SK-N-SH (cell line): ENCODE data around the gene PLB1. TPM values are rescaled to one million over a fixed set of nuclear protein-coding genes. Genes with fewer than 3 reads are reported as not detected.

Experiments
- CTCF ChIA-PET: fragments of 300-600, 350-600 bp; formaldehyde crosslinking; extraction: SDS; loops from one replicate; lab custom pipeline; 2021; lab: Yijun Ruan, JAX
- POLR2A ChIA-PET: fragments of 350-600 bp; sonication (Branson Sonifier 250); formaldehyde crosslinking; extraction: SDS; loops from one replicate; lab custom pipeline; 2020; ENCODE audit warnings: antibody characterized with exemption, inconsistent platforms; lab: Yijun Ruan, JAX
- DNase-seq: peaks from one replicate; pipeline ENCODE4 v3.0.0; 2012
- H2AFZ ChIP-seq: fragments of 200-600 bp; sonication (generic); 2 replicates; pipeline ENCODE4 v1.8.1; 2016; ENCODE audit warnings: antibody characterized with exemption, mild to moderate bottlenecking, low read depth
- H3F3A ChIP-seq: fragments of 200-600 bp; sonication (generic); replicated peaks from 2 replicates; pipeline ENCODE3; 2016; ENCODE audit warnings: antibody characterized with exemption, mild to moderate bottlenecking; ENCODE audit not compliant: insufficient read depth
- H3K27ac ChIP-seq, 2 experiments: fragments of 200-500 bp in 1 of 2; fragments of 200-600 bp in 1 of 2; sonication (Bioruptor generic) in 1 of 2; sonication (generic), shearing (Covaris generic) in 1 of 2; 2 replicates each; pipeline versions ENCODE4 v1.5.1 to v1.6.1; 2014 to 2016; ENCODE audit warnings: low read depth in 2 of 2, inconsistent platforms in 1 of 2, low read length in 1 of 2, mild to moderate bottlenecking in 1 of 2, mixed read lengths in 1 of 2
- H3K27me3 ChIP-seq: fragments of 200-600 bp; sonication (generic), shearing (Covaris generic); 2 replicates; pipeline ENCODE4 v1.6.1; 2016; ENCODE audit warnings: mixed run types; ENCODE audit not compliant: insufficient read depth
- H3K36me3 ChIP-seq, 2 experiments: fragments of 200-500 bp in 1 of 2; fragments of 200-600 bp in 1 of 2; sonication (Bioruptor generic) in 1 of 2; sonication (generic) in 1 of 2; replicated peaks in 1 of 2; 2 replicates each; pipeline versions ENCODE3 to v1.5.1; 2014 to 2016; ENCODE audit warnings: low read length in 1 of 2, mild to moderate bottlenecking in 1 of 2; ENCODE audit not compliant: insufficient read depth in 2 of 2, control insufficient read depth in 1 of 2
- H3K4me1 ChIP-seq, 2 experiments: fragments of 200-500 bp in 1 of 2; fragments of 200-600 bp in 1 of 2; sonication (Bioruptor generic) in 1 of 2; sonication (generic), shearing (Covaris generic) in 1 of 2; 2 replicates each; pipeline versions ENCODE4 v1.5.1 to v1.6.1; 2014 to 2016; ENCODE audit warnings: low read depth in 1 of 2, low read length in 1 of 2, mixed run types in 1 of 2; ENCODE audit not compliant: insufficient read depth in 2 of 2, control insufficient read depth in 1 of 2
- H3K4me2 ChIP-seq: fragments of 200-600 bp; sonication (generic), shearing (Covaris generic); 2 replicates; pipeline ENCODE4 v1.6.1; 2017; ENCODE audit warnings: mixed run types
- H3K4me3 ChIP-seq, 2 experiments: fragments of 200-500 bp in 1 of 2; fragments of 200-600 bp in 1 of 2; sonication (Bioruptor generic) in 1 of 2; sonication (generic), shearing (Covaris generic) in 1 of 2; 2 replicates each; pipeline versions ENCODE4 v1.5.1 to v1.8.1; 2014 to 2016; ENCODE audit warnings: low read depth in 2 of 2, inconsistent platforms in 1 of 2, low read length in 1 of 2, mild to moderate bottlenecking in 1 of 2, mixed read lengths in 1 of 2, moderate library complexity in 1 of 2
- H3K79me2 ChIP-seq: fragments of 200-600 bp; sonication (generic); 2 replicates; pipeline ENCODE4 v1.8.1; 2017; ENCODE audit warnings: mild to moderate bottlenecking; ENCODE audit not compliant: insufficient read depth
- H3K9ac ChIP-seq: fragments of 200-600 bp; sonication (generic); 2 replicates; pipeline ENCODE4 v1.6.1; 2017; ENCODE audit warnings: mixed run types
- H3K9me2 ChIP-seq: fragments of 200-600 bp; sonication (generic); 2 replicates; pipeline ENCODE4 v1.6.1; 2017; ENCODE audit warnings: mixed run types
- H3K9me3 ChIP-seq: fragments of 200-600 bp; sonication (generic); 2 replicates; pipeline ENCODE4 v1.6.1; 2017; ENCODE audit warnings: mixed run types, mild to moderate bottlenecking, moderate library complexity
- H4K20me1 ChIP-seq: fragments of 200-600 bp; sonication (generic); 2 replicates; pipeline ENCODE4 v1.6.1; 2017; ENCODE audit warnings: mild to moderate bottlenecking, mixed run types; ENCODE audit not compliant: insufficient read depth
- CHD2 ChIP-seq: fragments of 150-350 bp; IDR thresholded peaks from 2 replicates; pipeline ENCODE4 v1.6.1; 2018; ENCODE audit warnings: low read length; ENCODE audit not compliant: partially characterized antibody
- CTCF ChIP-seq: fragments of 200-600 bp; sonication (generic); IDR thresholded peaks from 2 replicates; pipeline ENCODE4 v1.6.1; 2017; ENCODE audit warnings: antibody characterized with exemption, mild to moderate bottlenecking, moderate library complexity
- EZH2phosphoT487 ChIP-seq: fragments of 200-600 bp; sonication (generic); IDR thresholded peaks from 2 replicates; pipeline ENCODE4 v1.6.1; 2017; ENCODE audit warnings: low read depth, mixed run types, mild to moderate bottlenecking, antibody characterized with exemption, moderate library complexity, borderline replicate concordance
- FOXM1 ChIP-seq: IDR thresholded peaks from 2 replicates; pipeline ENCODE4 v1.4.0; 2012; ENCODE audit warnings: low read depth, mild to moderate bottlenecking
- GABPA ChIP-seq: IDR thresholded peaks from 2 replicates; pipeline ENCODE4 v1.4.0; 2012; ENCODE audit warnings: low read depth, mild to moderate bottlenecking
- MEF2A ChIP-seq: IDR thresholded peaks from 2 replicates; pipeline ENCODE4 v1.4.0; 2012; ENCODE audit warnings: low read depth, borderline replicate concordance
- MXI1 ChIP-seq: IDR thresholded peaks from 2 replicates; pipeline ENCODE4 v1.6.1; 2012; ENCODE audit warnings: mild to moderate bottlenecking, low read depth, low read length, improper control_type of control experiment
- NFIC ChIP-seq: IDR thresholded peaks from 2 replicates; pipeline ENCODE4 v1.4.0; 2012; ENCODE audit warnings: borderline replicate concordance
- NRF1 ChIP-seq: IDR thresholded peaks from 2 replicates; pipeline ENCODE4 v1.6.1; 2012; ENCODE audit warnings: low read depth, mild to moderate bottlenecking, low read length
- POLR2AphosphoS5 ChIP-seq: IDR thresholded peaks from 2 replicates; pipeline ENCODE4 v1.6.1; 2012; ENCODE audit warnings: low read depth, low read length
- RCOR1 ChIP-seq: fragments of 150-350 bp; IDR thresholded peaks from 2 replicates; pipeline ENCODE4 v1.6.1; 2017; ENCODE audit warnings: antibody characterized with exemption, low read length
- REST ChIP-seq: IDR thresholded peaks from 2 replicates; pipeline ENCODE4 v1.6.1; 2012; ENCODE audit warnings: mild to moderate bottlenecking, low read depth, low read length, moderate library complexity
- SIN3A ChIP-seq: IDR thresholded peaks from 2 replicates; pipeline ENCODE4 v1.6.1; 2012; ENCODE audit warnings: low read depth, mild to moderate bottlenecking, low read length, moderate library complexity, borderline replicate concordance
- SMC3 ChIP-seq: IDR thresholded peaks from 2 replicates; pipeline ENCODE4 v1.6.1; 2012; ENCODE audit warnings: low read depth, low read length, improper control_type of control experiment
- TCF12 ChIP-seq: IDR thresholded peaks from 2 replicates; pipeline ENCODE4 v1.4.0; 2012
- USF2 ChIP-seq: fragments of 150-350 bp; IDR thresholded peaks from 2 replicates; pipeline ENCODE4 v1.6.1; 2017; ENCODE audit warnings: antibody characterized with exemption, low read length, low read depth, borderline replicate concordance
- YY1 ChIP-seq: IDR thresholded peaks from 2 replicates; pipeline ENCODE4 v1.4.0; 2012; ENCODE audit warnings: low read depth, mild to moderate bottlenecking
- WGBS: methylation state at CpG from one replicate; pipeline ENCODE4 v1.1.6; 2017; ENCODE audit warnings: low lambda C conversion rate; 5-methylcytosine and 5-hydroxymethylcytosine counted together
- polyA plus RNA-seq, 3 experiments: library from polyadenylated mRNA; depleted of rRNA; stranded (reverse); fragments of >200 nt; gene quantifications; 2 replicates each; pipeline ENCODE4 v1.2.3, GENCODE V29; 2012
- TF ChIP-seq, protein P1 (sequence below): IDR thresholded peaks from 2 replicates; pipeline ENCODE4 v1.4.0; 2012; ENCODE audit warnings: low read depth, borderline replicate concordance
- TF ChIP-seq, protein P2 (sequence below): IDR thresholded peaks from 2 replicates; pipeline ENCODE4 v1.4.0; 2012; ENCODE audit warnings: low read depth, borderline replicate concordance

PLB1 gene
- polyA plus RNA-seq, 1 of the 3 experiments (the other 2 are of a cell fraction): 0.10 TPM

GRCh38 chr2:28487258-28487657 lies 8.6 kb upstream of the PLB1 start:
- no peaks in the 10 kb centered on the region for H3K4me1 ChIP-seq
- no peak overlapping the region for H3K9ac ChIP-seq
- CTCF ChIA-PET: no interaction called here
- POLR2A ChIA-PET: no interaction called here
- H4K20me1 ChIP-seq: no peaks in the 10 kb centered on the region
- no peak overlapping the region for H3K4me3 ChIP-seq
- H3K9me2 ChIP-seq: no peaks in the 10 kb centered on the region
- H3F3A ChIP-seq: no peaks in the 10 kb centered on the region
- no peaks in the 10 kb centered on the region; the same call in 1 of the 2 replicates for H3K27me3 ChIP-seq
- H3K36me3 ChIP-seq: no peaks in the 10 kb centered on the region
- H2AFZ ChIP-seq: no peak overlapping the region
- DNase-seq: no peak
- TF ChIP-seq TCF12: no peak
- no peak for TF ChIP-seq USF2
- TF ChIP-seq REST: no peak
- TF ChIP-seq CHD2: no peak
- TF ChIP-seq GABPA: no peak
- TF ChIP-seq POLR2AphosphoS5: no peak
- TF ChIP-seq MXI1: no peak
- TF ChIP-seq SIN3A: no peak
- TF ChIP-seq RCOR1: no peak
- no peak for TF ChIP-seq NFIC
- TF ChIP-seq MEF2A: no peak
- TF ChIP-seq YY1: no peak
- no peak for TF ChIP-seq NRF1
- no peaks in the 10 kb centered on the region for H3K9me3 ChIP-seq
- H3K79me2 ChIP-seq: no peaks in the 10 kb centered on the region
- no peak overlapping the region for H3K27ac ChIP-seq
- H3K4me2 ChIP-seq: no peak overlapping the region
- WGBS: 56% methylated on average over 4 of the region's 4 CpGs

DNA sequence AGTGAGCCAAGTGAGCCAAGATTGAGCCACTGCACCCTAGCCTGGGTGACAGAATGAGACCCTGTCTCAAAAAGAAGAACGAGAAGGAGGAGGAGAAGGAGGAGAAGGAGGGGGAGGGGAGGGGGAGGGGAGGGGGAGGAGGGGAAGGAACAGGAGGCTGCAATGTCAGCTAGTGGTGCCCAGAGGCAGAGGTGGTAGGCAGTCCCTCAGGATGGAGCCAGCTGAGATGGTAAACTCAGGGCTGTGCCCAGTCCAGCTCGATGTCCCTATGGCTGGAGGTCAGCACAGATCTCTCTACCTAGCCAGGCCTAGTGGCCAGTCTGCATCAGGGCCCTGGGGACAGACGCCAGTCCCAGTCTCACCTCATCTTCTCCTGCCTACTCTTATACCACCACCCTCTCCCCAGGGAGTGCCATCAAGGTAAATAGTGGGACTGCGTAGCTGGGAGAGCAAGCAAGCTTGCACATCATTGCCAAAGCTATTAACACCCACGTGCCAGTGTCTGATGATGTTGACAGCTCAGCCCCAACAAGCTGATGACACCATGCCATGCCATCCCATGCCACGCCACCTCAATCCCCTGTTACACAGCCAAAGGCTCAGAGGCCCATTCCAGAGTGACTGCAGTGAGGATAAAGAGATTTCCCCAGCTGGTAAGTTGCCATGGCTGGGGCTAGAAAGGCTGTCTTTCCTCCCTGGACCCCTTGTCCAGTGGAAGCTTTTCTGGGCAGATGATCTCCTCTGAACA lies 7.6 kb upstream of the PLB1 start:
- no peaks in the 10 kb centered on the region for H3K9me2 ChIP-seq
- H3K36me3 ChIP-seq: no peaks in the 10 kb centered on the region
- POLR2A ChIA-PET: no interaction called here
- H3K79me2 ChIP-seq: no peaks in the 10 kb centered on the region
- H3K27ac ChIP-seq: no peak overlapping the region
- no peak overlapping the region for H3K4me2 ChIP-seq
- DNase-seq: no peak
- CTCF ChIA-PET: interaction anchor here (0.6 to 0.8 kb wide), 2 partner anchors 52 to 143 kb away, joined by 3 read pairs; no protein-coding TSS in a partner anchor
- H3K9ac ChIP-seq: no peak overlapping the region
- H3K4me1 ChIP-seq: no peaks in the 10 kb centered on the region
- no peak overlapping the region for H2AFZ ChIP-seq
- H3K9me3 ChIP-seq: no peaks in the 10 kb centered on the region
- 46% methylated on average over 6 of the region's 6 CpGs for WGBS
- H3K4me3 ChIP-seq: no peak overlapping the region
- H3F3A ChIP-seq: no peaks in the 10 kb centered on the region
- no peaks in the 10 kb centered on the region; the same call in 1 of the 2 replicates for H3K27me3 ChIP-seq
- H4K20me1 ChIP-seq: no peaks in the 10 kb centered on the region
- TF ChIP-seq SMC3 (no peak), EZH2phosphoT487 (no peak), CTCF (no peak), FOXM1 (no peak), CHD2 (no peak)
- TF ChIP-seq, protein P1, sequence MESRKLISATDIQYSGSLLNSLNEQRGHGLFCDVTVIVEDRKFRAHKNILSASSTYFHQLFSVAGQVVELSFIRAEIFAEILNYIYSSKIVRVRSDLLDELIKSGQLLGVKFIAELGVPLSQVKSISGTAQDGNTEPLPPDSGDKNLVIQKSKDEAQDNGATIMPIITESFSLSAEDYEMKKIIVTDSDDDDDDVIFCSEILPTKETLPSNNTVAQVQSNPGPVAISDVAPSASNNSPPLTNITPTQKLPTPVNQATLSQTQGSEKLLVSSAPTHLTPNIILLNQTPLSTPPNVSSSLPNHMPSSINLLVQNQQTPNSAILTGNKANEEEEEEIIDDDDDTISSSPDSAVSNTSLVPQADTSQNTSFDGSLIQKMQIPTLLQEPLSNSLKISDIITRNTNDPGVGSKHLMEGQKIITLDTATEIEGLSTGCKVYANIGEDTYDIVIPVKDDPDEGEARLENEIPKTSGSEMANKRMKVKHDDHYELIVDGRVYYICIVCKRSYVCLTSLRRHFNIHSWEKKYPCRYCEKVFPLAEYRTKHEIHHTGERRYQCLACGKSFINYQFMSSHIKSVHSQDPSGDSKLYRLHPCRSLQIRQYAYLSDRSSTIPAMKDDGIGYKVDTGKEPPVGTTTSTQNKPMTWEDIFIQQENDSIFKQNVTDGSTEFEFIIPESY: no peak
- TF ChIP-seq, protein P2, sequence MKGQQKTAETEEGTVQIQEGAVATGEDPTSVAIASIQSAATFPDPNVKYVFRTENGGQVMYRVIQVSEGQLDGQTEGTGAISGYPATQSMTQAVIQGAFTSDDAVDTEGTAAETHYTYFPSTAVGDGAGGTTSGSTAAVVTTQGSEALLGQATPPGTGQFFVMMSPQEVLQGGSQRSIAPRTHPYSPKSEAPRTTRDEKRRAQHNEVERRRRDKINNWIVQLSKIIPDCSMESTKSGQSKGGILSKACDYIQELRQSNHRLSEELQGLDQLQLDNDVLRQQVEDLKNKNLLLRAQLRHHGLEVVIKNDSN: no peak
